Colon (tissue), 2 donors: ENCODE results near the gene MRTFA.
"Not testable (repeated sequence)": the region's sequence is repeated elsewhere in the genome, so short reads cannot be mapped to it uniquely, and the experiment has no call there.

Source experiments
- FAIRE-seq: peaks from 2 replicates; lab custom pipeline; 2012; peaks lifted over from hg19 to GRCh38; lab: Jason Lieb, UNC
- donor health status: control.
- donor health status: control.

Gene MRTFA

GRCh38 chr22:40636380-40637182 lies at the start of gene MRTFA:
TSS of gene MRTFA (minus strand) at chr22:40636719.
- FAIRE-seq = peak; percentile 43

DNA sequence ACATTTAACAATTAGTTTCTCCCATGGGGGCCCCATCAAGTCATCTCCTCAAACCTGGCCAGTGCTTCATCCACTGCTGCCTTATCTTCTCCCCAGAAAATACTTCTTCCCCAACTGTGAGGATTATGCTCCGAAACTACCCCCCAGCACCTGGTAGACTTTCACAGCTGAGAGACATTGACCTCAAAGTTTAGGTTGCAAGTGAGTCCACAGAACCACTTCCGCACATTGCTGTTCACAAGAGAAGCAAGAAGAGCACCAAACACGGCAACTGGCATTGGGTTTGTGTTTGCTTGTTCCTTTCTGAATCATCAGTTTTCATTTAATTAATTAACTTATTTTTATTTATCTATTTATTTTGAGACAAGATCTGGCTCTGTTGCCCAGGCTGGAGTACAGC lies 48.9 kb upstream of the MRTFA start:
- FAIRE-seq = no peak

DNA sequence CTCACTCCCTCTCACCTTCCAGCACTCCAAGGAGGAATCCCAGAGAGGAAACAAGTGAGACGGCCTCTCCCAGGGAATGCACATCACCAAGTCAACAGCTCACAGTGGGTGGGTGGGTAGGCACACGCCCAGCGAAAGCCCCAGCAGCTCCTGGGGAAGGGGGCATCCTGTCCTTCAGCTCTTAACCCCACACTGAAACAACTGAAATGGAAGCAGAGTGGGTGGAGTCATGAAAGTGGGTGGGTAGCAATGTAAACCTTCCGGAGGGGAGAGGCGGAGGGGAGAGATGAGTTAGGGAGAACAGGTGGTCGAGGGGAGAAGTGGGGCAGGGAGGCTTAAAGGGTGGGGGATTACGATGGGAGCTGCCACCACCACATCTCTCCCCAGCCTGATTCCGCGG lies 48.2 kb upstream of the MRTFA start:
- FAIRE-seq = no peak

DNA sequence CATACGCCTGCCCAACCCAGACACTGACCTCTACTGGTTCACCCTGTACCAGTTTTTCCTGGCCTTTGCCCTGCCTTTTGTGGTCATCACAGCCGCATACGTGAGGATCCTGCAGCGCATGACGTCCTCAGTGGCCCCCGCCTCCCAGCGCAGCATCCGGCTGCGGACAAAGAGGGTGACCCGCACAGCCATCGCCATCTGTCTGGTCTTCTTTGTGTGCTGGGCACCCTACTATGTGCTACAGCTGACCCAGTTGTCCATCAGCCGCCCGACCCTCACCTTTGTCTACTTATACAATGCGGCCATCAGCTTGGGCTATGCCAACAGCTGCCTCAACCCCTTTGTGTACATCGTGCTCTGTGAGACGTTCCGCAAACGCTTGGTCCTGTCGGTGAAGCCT lies 44.9 kb upstream of the MRTFA start:
- FAIRE-seq = no peak

DNA sequence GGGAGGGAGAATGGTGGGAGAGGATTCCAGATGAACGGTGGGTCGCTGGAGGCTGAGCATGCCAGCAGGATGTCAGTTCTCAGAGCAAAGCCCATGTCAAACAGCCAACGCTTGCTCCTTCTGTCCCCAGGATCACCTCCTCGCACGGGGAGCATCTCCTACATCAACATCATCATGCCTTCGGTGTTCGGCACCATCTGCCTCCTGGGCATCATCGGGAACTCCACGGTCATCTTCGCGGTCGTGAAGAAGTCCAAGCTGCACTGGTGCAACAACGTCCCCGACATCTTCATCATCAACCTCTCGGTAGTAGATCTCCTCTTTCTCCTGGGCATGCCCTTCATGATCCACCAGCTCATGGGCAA lies 44.3 kb upstream of the MRTFA start:
- no peak for FAIRE-seq

GRCh38 chr22:40679964-40680818 lies 43.7 kb upstream of the MRTFA start:
- FAIRE-seq = no peak

GRCh38 chr22:40679249-40679963 lies 42.9 kb upstream of the MRTFA start, which contains the start of gene MCHR1:
TSS of gene MCHR1 (plus strand) at chr22:40679484. CDS start at chr22:40679653, 169 bp downstream.
- FAIRE-seq = no peak

- no peak for FAIRE-seq
Observed at GRCh38 chr22:40678493-40679248, 42.2 kb upstream of the MRTFA start.

- FAIRE-seq = no peak
Observed at GRCh38 chr22:40676644-40677043, 40.1 kb upstream of the MRTFA start.

DNA sequence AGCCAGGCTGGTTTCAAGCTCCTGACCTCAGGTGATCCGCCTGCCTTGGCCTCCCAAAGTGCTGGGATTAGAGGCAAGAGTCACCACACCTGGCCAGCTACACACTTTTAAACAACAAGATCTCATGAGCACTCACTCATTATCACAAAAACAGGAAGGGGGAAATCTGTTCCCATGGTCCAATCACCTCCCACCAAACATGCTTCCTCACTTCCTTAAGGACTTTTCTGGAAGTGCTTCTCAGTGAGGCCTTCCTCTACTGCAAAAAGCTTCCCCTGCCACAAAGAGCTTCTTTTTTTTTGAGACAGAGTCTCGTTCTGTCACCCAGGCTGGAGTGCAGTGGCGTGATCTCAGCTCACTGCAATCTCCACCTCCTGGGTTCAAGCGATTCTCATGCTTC lies 39.6 kb upstream of the MRTFA start:
- not testable (repeated sequence) for FAIRE-seq

- FAIRE-seq = no peak
Observed at GRCh38 chr22:40674274-40674673, 37.8 kb upstream of the MRTFA start.

GRCh38 chr22:40673017-40673416 lies 36.5 kb upstream of the MRTFA start:
- FAIRE-seq = no peak

- FAIRE-seq = no peak
Observed at GRCh38 chr22:40671796-40672360, 35.4 kb upstream of the MRTFA start.

DNA sequence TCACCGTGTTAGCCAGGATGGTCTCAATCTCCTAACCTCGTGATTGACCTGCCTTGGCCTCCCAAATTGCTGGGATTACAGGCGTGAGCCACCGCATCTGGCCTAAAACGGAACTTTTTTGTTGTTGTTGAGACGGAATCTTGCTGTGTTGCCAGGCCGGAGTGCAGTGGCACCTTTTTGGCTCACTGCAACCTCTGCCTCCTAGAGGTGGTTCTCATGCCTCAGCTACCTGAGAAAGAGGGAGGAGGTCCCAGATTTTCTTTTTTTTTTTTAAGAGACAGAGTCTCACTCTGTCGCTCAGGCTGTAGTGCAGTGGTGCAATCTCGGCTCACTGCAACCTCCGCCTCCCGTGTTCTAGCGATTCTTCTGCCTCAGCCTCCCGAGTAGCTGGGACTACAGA lies 34.9 kb upstream of the MRTFA start:
- FAIRE-seq = no peak

GRCh38 chr22:40670058-40670457 lies 33.5 kb upstream of the MRTFA start:
- no peak for FAIRE-seq

- FAIRE-seq = no peak
Observed at GRCh38 chr22:40668611-40669411, 32.3 kb upstream of the MRTFA start.

GRCh38 chr22:40666151-40666848 lies 29.8 kb upstream of the MRTFA start:
- no peak for FAIRE-seq

DNA sequence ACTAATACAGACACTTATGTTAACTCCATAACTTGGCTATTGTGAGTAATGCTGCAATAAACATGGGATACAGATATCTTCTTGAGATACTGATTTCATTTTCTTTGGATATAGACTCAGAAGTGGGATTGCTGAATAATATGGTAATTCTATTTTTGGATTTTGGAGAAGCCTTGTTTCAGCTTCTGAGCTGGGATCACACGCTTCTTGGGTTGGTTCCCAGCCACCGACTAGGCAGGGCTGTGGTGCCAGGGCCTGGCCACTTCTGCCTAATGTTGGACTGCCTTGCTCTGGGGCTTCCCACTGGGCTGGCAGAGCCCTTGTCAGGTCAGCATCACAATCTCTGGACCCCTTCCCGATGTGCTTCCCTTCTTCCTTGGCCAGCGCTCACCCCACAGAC lies 28.8 kb upstream of the MRTFA start:
- FAIRE-seq = no peak

DNA sequence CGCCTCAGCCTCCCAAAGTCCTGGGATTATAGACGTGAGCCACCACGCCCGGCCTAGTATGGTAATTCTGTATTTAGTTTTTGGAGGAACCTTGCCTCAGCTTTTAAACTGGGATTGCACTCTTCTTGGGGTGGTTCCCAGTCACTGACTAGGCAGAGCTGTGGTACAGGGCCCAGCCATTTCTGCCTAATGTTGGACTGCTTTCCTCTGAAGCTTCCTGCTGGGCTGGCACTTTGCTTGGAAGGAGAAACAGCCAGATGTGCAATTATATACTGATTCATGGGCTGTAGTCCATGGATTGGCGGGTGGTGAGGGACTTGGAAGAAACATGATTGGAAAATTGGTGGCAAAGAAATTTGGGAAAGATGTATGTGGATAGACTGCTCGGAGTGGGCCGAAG lies 25.2 kb upstream of the MRTFA start:
- no peak for FAIRE-seq

- FAIRE-seq = no peak
Observed at GRCh38 chr22:40660730-40661129, 24.2 kb upstream of the MRTFA start.
